Body of pancreas (tissue), 4 donors: ENCODE results near the gene TUBGCP6. TPM values are rescaled to one million over a fixed set of nuclear protein-coding genes. Genes with fewer than 3 reads are reported as not detected.

Source experiments
- ATAC-seq: fragments of 150-250 bp; one replicate; pipeline ENCODE4 v1.9.1; 2016
- DNase-seq, 4 donors: peaks; one replicate each; pipeline ENCODE4 v3.0.0-alpha.2; 2019
- H3K27ac ChIP-seq, 4 donors: fragments of 200-600 bp; sonication (generic); 1 replicate in 3 of 4; 2 replicates in 1 of 4; pipeline versions ENCODE4 v1.5.1 to v1.6.1; 2016 to 2019; ENCODE audit warnings: mild to moderate bottlenecking in 1 of 4, mixed read lengths in 1 of 4, moderate library complexity in 1 of 4
- H3K27me3 ChIP-seq, 2 donors: fragments of 200-600 bp; sonication (generic); one replicate each; pipeline ENCODE4 v1.6.0; 2016; ENCODE audit warnings: mild to moderate bottlenecking in 1 of 2
- H3K36me3 ChIP-seq, 2 donors: fragments of 200-600 bp; sonication (generic); replicated peaks in 1 of 2; 2 replicates each; pipeline ENCODE4 v1.5.1; 2016; ENCODE audit warnings: low read depth in 2 of 2; ENCODE audit not compliant: insufficient read depth in 1 of 2
- H3K4me1 ChIP-seq: fragments of 200-600 bp; sonication (generic); one replicate; pipeline ENCODE4 v1.6.0; 2016
- H3K4me3 ChIP-seq, 2 donors: fragments of 200-600 bp; sonication (generic); 1 replicate in 1 of 2; 2 replicates in 1 of 2; pipeline ENCODE4 v1.5.1; 2016 to 2019
- H3K9me3 ChIP-seq, 3 donors: fragments of 200-600 bp; sonication (generic); 1 replicate in 2 of 3; 2 replicates in 1 of 3; pipeline ENCODE4 v1.5.1; 2016
- POLR2A ChIP-seq, 3 donors: fragments of 450-650 bp; IDR thresholded peaks; one replicate each; pipeline ENCODE4 v1.6.1; 2016; ENCODE audit warnings: antibody characterized with exemption in 3 of 3, mild to moderate bottlenecking in 2 of 3
- WGBS, 2 donors: methylation state at CpG; one replicate each; pipeline ENCODE4 v1.1.5; 2017; 5-methylcytosine and 5-hydroxymethylcytosine counted together
- intact Hi-C: fragments of 100-400 bp; cut with DNase I; formaldehyde crosslinking; loops from one replicate; pipeline ENCODE4 v1.15.1; 2023
- total RNA-seq, 2 donors: library from RNA; depleted of rRNA; stranded (reverse); fragments of >200 nt; gene quantifications; one replicate each; pipeline ENCODE4 v1.1.0, GENCODE V29; 2016
- TF ChIP-seq, protein P1 (sequence below), 7 experiments: fragments of 450-650 bp in 4 of 7; fragments of 200-600 bp in 3 of 7; sonication (generic) in 3 of 7; IDR thresholded peaks; one replicate each; pipeline ENCODE4 v1.5.1; 2016 to 2019; ENCODE audit warnings: antibody characterized with exemption in 7 of 7

TUBGCP6 gene
- total RNA-seq, 2 donors from 2014 or later, result 61.2 to 121 TPM

GRCh38 chr22:50179937-50180726 lies 64.7 kb downstream of the TUBGCP6 start:
- no peaks in the 10 kb centered on the region for H3K9me3 ChIP-seq
- H3K36me3 ChIP-seq, result no peaks in the 10 kb centered on the region
- no peak overlapping the region for H3K4me3 ChIP-seq
- H3K4me1 ChIP-seq, result peaks cover 30% of the 10 kb centered on the region
- ATAC-seq, result no peak
- no peak for DNase-seq
- TF ChIP-seq POLR2A (IDR thresholded peaks at IDR 0.05), result no peak
- TF ChIP-seq, protein P1, sequence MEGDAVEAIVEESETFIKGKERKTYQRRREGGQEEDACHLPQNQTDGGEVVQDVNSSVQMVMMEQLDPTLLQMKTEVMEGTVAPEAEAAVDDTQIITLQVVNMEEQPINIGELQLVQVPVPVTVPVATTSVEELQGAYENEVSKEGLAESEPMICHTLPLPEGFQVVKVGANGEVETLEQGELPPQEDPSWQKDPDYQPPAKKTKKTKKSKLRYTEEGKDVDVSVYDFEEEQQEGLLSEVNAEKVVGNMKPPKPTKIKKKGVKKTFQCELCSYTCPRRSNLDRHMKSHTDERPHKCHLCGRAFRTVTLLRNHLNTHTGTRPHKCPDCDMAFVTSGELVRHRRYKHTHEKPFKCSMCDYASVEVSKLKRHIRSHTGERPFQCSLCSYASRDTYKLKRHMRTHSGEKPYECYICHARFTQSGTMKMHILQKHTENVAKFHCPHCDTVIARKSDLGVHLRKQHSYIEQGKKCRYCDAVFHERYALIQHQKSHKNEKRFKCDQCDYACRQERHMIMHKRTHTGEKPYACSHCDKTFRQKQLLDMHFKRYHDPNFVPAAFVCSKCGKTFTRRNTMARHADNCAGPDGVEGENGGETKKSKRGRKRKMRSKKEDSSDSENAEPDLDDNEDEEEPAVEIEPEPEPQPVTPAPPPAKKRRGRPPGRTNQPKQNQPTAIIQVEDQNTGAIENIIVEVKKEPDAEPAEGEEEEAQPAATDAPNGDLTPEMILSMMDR (IDR thresholded peaks at IDR 0.05), result no peak
- intact Hi-C loops, result no loop called here
- WGBS, 2 donors, result 78 to 81% methylated on average over 29 to 39 of the region's 39 CpGs
- no peak overlapping the region for H3K27ac ChIP-seq
- no peaks in the 10 kb centered on the region for H3K27me3 ChIP-seq

GRCh38 chr22:50178871-50179869 lies 65.7 kb downstream of the TUBGCP6 start:
- WGBS, 2 donors, result 83 to 85% methylated on average over 8 to 60 of the region's 64 CpGs
- Histone ChIP-seq H3K27me3 (no peaks in the 10 kb centered on the region), H3K36me3 (no peaks in the 10 kb centered on the region), H3K27ac (no peak overlapping the region), H3K4me3 (no peak overlapping the region), H3K4me1 (peaks cover 22% of the 10 kb centered on the region), H3K9me3 (no peaks in the 10 kb centered on the region)
- DNase-seq, result no peak
- no peak for TF ChIP-seq POLR2A (IDR thresholded peaks at IDR 0.05)
- TF ChIP-seq, protein P1 (IDR thresholded peaks at IDR 0.05), result no peak
- intact Hi-C loops, result no loop called here
- no peak for ATAC-seq

DNA sequence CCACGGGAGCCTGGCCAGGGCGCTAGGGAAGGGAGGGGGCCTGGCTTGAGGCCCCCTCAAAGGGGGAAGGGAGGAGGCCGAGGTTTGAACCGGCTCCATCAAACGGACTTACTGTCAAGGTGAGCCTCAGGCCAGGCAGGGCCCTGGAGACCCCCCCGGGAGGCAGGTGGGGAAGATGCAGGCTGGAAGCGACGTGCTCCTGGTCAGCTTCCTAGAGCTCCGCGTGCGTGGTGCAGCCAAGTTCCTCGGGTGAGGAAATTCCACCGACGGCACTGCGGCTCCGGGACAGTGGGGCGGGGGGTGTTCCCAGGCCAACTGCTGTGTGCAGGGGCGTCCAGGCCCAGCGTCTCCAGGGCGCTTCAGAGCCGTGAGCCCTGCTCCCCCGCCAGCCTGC lies 66.4 kb downstream of the TUBGCP6 start:
- Histone ChIP-seq H3K9me3 (no peaks in the 10 kb centered on the region), H3K27me3 (no peaks in the 10 kb centered on the region), H3K4me3 (no peak overlapping the region), H3K27ac (no peak overlapping the region), H3K4me1 (peaks cover 15% of the 10 kb centered on the region), H3K36me3 (no peaks in the 10 kb centered on the region)
- DNase-seq (no peak), ATAC-seq (no peak)
- intact Hi-C loops, result no loop called here
- WGBS, 2 donors, result 60 to 65% methylated on average over 6 to 17 of the region's 22 CpGs
- TF ChIP-seq, protein P1 (IDR thresholded peaks at IDR 0.05), result no peak
- no peak for TF ChIP-seq POLR2A (IDR thresholded peaks at IDR 0.05)

DNA sequence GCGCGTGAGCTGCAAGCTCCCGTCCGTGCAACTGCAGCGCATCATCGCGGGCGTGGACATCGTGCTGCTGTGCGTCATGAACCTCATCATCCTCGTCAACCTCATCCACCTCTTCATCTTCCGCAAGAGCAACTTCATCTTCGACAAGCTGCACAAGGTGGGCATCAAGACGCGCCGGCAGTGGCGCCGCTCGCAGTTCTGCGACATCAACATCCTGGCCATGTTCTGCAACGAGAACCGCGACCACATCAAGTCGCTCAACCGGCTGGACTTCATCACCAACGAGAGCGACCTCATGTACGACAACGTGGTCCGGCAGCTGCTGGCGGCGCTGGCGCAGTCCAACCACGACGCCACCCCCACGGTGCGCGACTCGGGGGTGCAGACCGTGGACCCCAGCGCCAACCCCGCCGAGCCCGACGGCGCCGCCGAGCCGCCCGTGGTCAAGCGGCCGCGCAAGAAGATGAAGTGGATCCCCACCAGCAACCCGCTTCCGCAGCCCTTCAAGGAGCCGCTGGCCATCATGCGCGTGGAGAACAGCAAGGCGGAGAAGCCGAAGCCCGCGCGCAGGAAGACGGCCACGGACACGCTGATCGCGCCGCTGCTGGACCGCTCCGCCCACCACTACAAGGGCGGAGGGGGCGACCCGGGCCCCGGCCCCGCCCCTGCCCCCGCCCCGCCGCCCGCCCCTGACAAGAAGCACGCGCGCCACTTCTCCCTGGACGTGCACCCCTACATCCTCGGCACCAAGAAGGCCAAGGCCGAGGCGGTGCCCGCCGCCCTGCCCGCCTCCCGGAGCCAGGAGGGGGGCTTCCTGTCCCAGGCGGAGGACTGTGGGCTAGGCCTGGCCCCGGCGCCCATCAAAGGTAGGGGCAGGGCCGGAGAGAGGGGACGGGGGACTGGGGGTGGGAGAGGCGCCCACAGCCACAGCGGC lies 67.0 kb downstream of the TUBGCP6 start:
- DNase-seq (no peak), ATAC-seq (no peak)
- no peaks in the 10 kb centered on the region for H3K9me3 ChIP-seq
- H3K36me3 ChIP-seq, result no peaks in the 10 kb centered on the region
- intact Hi-C loops, result no loop called here
- TF ChIP-seq, protein P1 (IDR thresholded peaks at IDR 0.05), result no peak
- no peak for TF ChIP-seq POLR2A (IDR thresholded peaks at IDR 0.05)
- WGBS, 2 donors, result 76 to 84% methylated on average over 61 to 70 of the region's 98 CpGs
- H3K27ac ChIP-seq, result no peak overlapping the region
- no peak overlapping the region for H3K4me3 ChIP-seq
- no peaks in the 10 kb centered on the region for H3K27me3 ChIP-seq
- peaks cover 8% of the 10 kb centered on the region for H3K4me1 ChIP-seq
